Fibroblast of lung (primary cell): ENCODE measurements around the gene CTNNBIP1. TPM values are rescaled to one million over a fixed set of nuclear protein-coding genes. Genes with fewer than 3 reads are reported as not detected.

Experiments used
- DNase-seq, 2 donors: peaks; one replicate each; pipeline versions ENCODE4 v3.0.0 to v3.0.0-alpha.2; 2010; ENCODE audit warnings: low read depth in 2 of 2
- H2AFZ ChIP-seq: 2 replicates; pipeline ENCODE4 v1.5.1; 2012; ENCODE audit warnings: low read length, control low read depth, inconsistent platforms
- H3K27ac ChIP-seq: 2 replicates; pipeline ENCODE4 v1.5.1; 2011; ENCODE audit warnings: low read length, control low read depth; ENCODE audit not compliant: insufficient read depth
- H3K27me3 ChIP-seq: 2 replicates; pipeline ENCODE4 v1.5.1; 2011; ENCODE audit warnings: mild to moderate bottlenecking, low read length; ENCODE audit not compliant: control insufficient read depth, insufficient read depth
- H3K36me3 ChIP-seq: 2 replicates; pipeline ENCODE4 v1.5.1; 2011; ENCODE audit warnings: low read length; ENCODE audit not compliant: control insufficient read depth, insufficient read depth
- H3K4me1 ChIP-seq: 2 replicates; pipeline ENCODE4 v1.5.1; 2011; ENCODE audit warnings: low read length; ENCODE audit not compliant: control insufficient read depth, insufficient read depth; ENCODE audit errors: extremely low read depth
- H3K4me2 ChIP-seq: 2 replicates; pipeline ENCODE4 v1.5.1; 2011; ENCODE audit warnings: low read length, control low read depth; ENCODE audit not compliant: insufficient read depth; ENCODE audit errors: extremely low read depth
- H3K4me3 ChIP-seq, 4 experiments: fragments of 200-600 bp in 1 of 4; sonication (generic) in 1 of 4; replicated peaks in 1 of 4; 2 replicates each; pipeline ENCODE4 v1.5.1; 2011 to 2016; ENCODE audit warnings: low read length in 4 of 4, low read depth in 3 of 4, mild to moderate bottlenecking in 3 of 4, control low read depth in 2 of 4, inconsistent platforms in 1 of 4, mixed read lengths in 1 of 4; ENCODE audit not compliant: insufficient read depth in 1 of 4; ENCODE audit errors: control extremely low read depth in 1 of 4
- H3K79me2 ChIP-seq: 2 replicates; pipeline ENCODE4 v1.5.1; 2012; ENCODE audit warnings: mild to moderate bottlenecking, low read length, inconsistent platforms; ENCODE audit not compliant: control insufficient read depth, insufficient read depth
- H3K9ac ChIP-seq: 2 replicates; pipeline ENCODE4 v1.5.1; 2011; ENCODE audit warnings: mild to moderate bottlenecking, low read length, control low read depth; ENCODE audit not compliant: insufficient read depth
- H3K9me3 ChIP-seq: 2 replicates; pipeline ENCODE4 v1.5.1; 2012; ENCODE audit warnings: low read depth, low read length; ENCODE audit not compliant: control insufficient read depth, insufficient read depth
- H4K20me1 ChIP-seq: 2 replicates; pipeline ENCODE4 v1.5.1; 2011; ENCODE audit warnings: low read length; ENCODE audit not compliant: control insufficient read depth, insufficient read depth; ENCODE audit errors: extremely low read depth
- EZH2 ChIP-seq: IDR thresholded peaks from 2 replicates; pipeline ENCODE4 v1.5.1; 2012; ENCODE audit warnings: low read length, control low read depth, mild to moderate bottlenecking; ENCODE audit errors: missing control alignments
- polyA plus RNA-seq, 2 donors: library from polyadenylated mRNA; depleted of rRNA in 1 of 2; stranded (reverse) in 1 of 2; unstranded in 1 of 2; fragments of >200 nt; gene quantifications; 2 replicates each; pipeline ENCODE4 v1.2.1, GENCODE V29; 2011 to 2012; ENCODE audit warnings: missing spikeins in 1 of 2
- total RNA-seq: library from RNA; depleted of rRNA; stranded (reverse); fragments of >200 nt; gene quantifications from 2 replicates; pipeline ENCODE4 v1.2.1, GENCODE V29; 2014
- TF ChIP-seq, protein P1 (sequence below), 2 donors: IDR thresholded peaks in 1 of 2; conservative IDR thresholded peaks in 1 of 2; 1 replicate in 1 of 2; 2 replicates in 1 of 2; pipeline ENCODE4 v1.5.1; 2011 to 2012; ENCODE audit warnings: low read length in 2 of 2, control low read depth in 1 of 2, inconsistent platforms in 1 of 2, low read depth in 1 of 2, mild to moderate bottlenecking in 1 of 2

CTNNBIP1 gene
- total and polyA plus RNA-seq, 2 donors (not counting 1 experiment from before 2014, with no cell fraction given) = 16.5 to 19.0 TPM

DNA sequence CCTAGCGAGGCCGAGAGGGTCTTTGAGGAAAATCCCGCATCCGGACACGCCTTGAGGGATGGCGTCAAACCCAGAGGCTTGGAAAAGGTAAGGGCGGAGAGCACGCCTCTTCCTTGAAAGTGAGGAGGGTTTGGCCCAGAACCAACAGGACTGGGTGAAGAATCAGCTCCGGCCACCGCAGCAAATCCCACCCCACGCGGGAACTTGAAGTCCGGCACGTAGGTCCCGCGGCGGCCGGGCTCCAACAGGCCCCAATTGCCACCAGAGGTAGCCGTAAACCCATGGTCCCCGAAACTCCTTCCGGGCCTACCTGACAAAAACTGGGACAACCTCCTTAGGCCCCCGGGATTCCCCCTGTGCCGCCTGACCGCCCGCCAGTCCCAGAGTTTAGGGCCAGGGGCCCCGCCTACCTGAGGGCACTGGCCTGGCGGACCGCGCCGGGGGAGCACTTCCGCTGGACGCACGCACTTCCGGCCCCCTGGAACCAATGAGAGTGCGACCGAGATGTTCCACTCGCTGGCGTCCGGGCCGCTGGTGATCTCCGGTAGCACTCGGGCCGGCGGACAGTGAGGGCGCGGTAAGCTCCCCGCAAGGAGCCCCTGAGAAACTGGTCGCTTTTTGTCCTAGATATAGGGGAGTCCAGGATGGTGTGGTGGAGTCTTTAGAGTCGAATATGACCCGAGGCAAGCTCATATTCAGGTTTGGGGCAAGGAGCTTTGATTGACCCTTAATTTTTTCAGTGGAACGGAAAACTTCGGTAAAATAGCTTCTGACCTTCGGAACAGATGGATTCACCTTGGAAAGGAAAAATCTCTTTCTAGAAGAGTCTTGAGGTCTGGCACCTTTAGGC, 33.1 kb upstream of the CTNNBIP1 start, which contains the start of the genes LZIC and NMNAT1:
Gene LZIC (minus strand): TSS at position 453 of the 850 bp plus-strand sequence. CDS start 6,772 bp downstream, outside the sequence.
Gene NMNAT1 (plus strand): TSS at position 537 of the 850 bp plus-strand sequence. CDS start 28,599 bp downstream, outside the sequence.
- Histone ChIP-seq H3K9ac (peak within 1 kb of the TSS; percentile 90), H3K27me3 (no peaks in the 10 kb centered on the region), H3K9me3 (no peaks in the 10 kb centered on the region), H3K4me1 (no peaks in the 10 kb centered on the region), H3K79me2 (peaks cover 5% of the 10 kb centered on the region), H3K4me2 (peak within 1 kb of the TSS; percentile 87), H2AFZ (peak within 1 kb of the TSS; percentile 95), H3K4me3 (peak within 1 kb of the TSS; percentile 84 to 99 (median 92)), H3K36me3 (peaks cover 3% of the 10 kb centered on the region), H3K27ac (peak within 1 kb of the TSS; percentile 88), H4K20me1 (no peaks in the 10 kb centered on the region)
- TF ChIP-seq, protein P1, sequence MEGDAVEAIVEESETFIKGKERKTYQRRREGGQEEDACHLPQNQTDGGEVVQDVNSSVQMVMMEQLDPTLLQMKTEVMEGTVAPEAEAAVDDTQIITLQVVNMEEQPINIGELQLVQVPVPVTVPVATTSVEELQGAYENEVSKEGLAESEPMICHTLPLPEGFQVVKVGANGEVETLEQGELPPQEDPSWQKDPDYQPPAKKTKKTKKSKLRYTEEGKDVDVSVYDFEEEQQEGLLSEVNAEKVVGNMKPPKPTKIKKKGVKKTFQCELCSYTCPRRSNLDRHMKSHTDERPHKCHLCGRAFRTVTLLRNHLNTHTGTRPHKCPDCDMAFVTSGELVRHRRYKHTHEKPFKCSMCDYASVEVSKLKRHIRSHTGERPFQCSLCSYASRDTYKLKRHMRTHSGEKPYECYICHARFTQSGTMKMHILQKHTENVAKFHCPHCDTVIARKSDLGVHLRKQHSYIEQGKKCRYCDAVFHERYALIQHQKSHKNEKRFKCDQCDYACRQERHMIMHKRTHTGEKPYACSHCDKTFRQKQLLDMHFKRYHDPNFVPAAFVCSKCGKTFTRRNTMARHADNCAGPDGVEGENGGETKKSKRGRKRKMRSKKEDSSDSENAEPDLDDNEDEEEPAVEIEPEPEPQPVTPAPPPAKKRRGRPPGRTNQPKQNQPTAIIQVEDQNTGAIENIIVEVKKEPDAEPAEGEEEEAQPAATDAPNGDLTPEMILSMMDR (conservative IDR thresholded peaks at IDR 0.05 in 1 of 2, IDR thresholded peaks at IDR 0.05 in 1 of 2; ENCODE audit: low read depth in 1 of 2, low read length in 2 of 2) = no peak
- no peak for TF ChIP-seq EZH2
- DNase-seq = peak; percentile 94 to 95

DNA sequence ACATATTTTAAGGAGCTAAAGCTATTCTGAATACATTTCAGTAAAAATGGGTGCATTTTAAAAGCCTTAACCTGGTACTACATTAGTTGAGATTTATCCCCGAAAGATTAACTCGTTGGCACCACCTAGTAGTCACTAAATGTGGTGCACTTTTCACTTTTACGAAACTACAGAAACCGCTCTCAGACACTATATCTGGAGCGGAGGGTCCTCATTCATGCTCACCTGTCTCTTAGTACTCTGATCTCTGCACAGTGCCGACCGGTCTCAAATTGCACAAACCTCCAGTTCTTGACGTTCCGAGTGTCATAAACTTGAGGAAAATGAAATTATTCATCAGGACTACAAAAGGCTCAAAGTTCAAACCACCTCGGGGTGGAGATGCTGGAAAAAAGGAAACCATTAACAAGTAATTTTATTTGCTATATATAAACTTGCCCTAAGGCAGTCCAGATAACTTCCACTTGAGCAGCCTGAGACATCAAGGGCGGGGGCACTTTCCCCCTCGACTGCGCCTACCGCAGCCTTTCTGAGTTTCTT, 32.4 kb upstream of the CTNNBIP1 start:
- DNase-seq = peak; percentile 51 to 70
- TF ChIP-seq, protein P1 (conservative IDR thresholded peaks at IDR 0.05 in 1 of 2, IDR thresholded peaks at IDR 0.05 in 1 of 2; ENCODE audit: low read depth in 1 of 2, low read length in 2 of 2) = peak; percentile 49 to 52
- TF ChIP-seq EZH2 = no peak
- H3K27ac ChIP-seq = peak overlapping the region; percentile 88
- H3K4me2 ChIP-seq = peak overlapping the region; percentile 87
- no peaks in the 10 kb centered on the region for H3K4me1 ChIP-seq
- no peaks in the 10 kb centered on the region for H3K27me3 ChIP-seq
- H3K9me3 ChIP-seq = no peaks in the 10 kb centered on the region
- peaks cover 5% of the 10 kb centered on the region for H3K79me2 ChIP-seq
- H2AFZ ChIP-seq = peak overlapping the region; percentile 93
- H3K4me3 ChIP-seq = peak overlapping the region; percentile 84 to 99 (median 92)
- H3K36me3 ChIP-seq = peaks cover 3% of the 10 kb centered on the region
- H3K9ac ChIP-seq = peak overlapping the region; percentile 90
- no peaks in the 10 kb centered on the region for H4K20me1 ChIP-seq
